Ascending aorta (tissue), 2 donors: ENCODE measurements around the gene SLC26A8. TPM values are rescaled to one million over a fixed set of nuclear protein-coding genes. Genes with fewer than 3 reads are reported as not detected.

ENCODE experiments used
- DNase-seq, 2 donors: peaks; one replicate each; pipeline ENCODE4 v3.0.0-alpha.2; 2019; ENCODE audit warnings: low spot score in 2 of 2
- H3K27ac ChIP-seq, 2 donors: fragments of 200-600 bp; sonication (generic); one replicate each; pipeline ENCODE4 v1.5.1; 2016 to 2017; ENCODE audit warnings: mild to moderate bottlenecking in 1 of 2
- H3K27me3 ChIP-seq: fragments of 200-600 bp; sonication (generic); one replicate; pipeline ENCODE4 v1.5.1; 2017
- H3K36me3 ChIP-seq, 2 donors: fragments of 200-600 bp; sonication (generic); one replicate each; pipeline ENCODE4 v1.5.1; 2016
- H3K4me1 ChIP-seq, 2 donors: fragments of 200-600 bp; sonication (generic); one replicate each; pipeline ENCODE4 v1.5.1; 2016 to 2017; ENCODE audit warnings: mild to moderate bottlenecking in 1 of 2
- H3K4me3 ChIP-seq, 2 donors: fragments of 200-600 bp; sonication (generic); one replicate each; pipeline ENCODE4 v1.5.1; 2016 to 2017; ENCODE audit warnings: mild to moderate bottlenecking in 1 of 2
- H3K9me3 ChIP-seq, 2 donors: fragments of 200-600 bp; sonication (generic); one replicate each; pipeline ENCODE4 v1.5.1; 2016
- CTCF ChIP-seq, 3 experiments: fragments of 200-600 bp in 2 of 3; fragments of 450-650 bp in 1 of 3; sonication (generic) in 2 of 3; IDR thresholded peaks; one replicate each; pipeline ENCODE4 v1.5.1; 2016 to 2019; ENCODE audit warnings: antibody characterized with exemption in 3 of 3, mild to moderate bottlenecking in 1 of 3, moderate library complexity in 1 of 3
- intact Hi-C: fragments of 100-400 bp; cut with DNase I; formaldehyde crosslinking; loops from one replicate; pipeline ENCODE4 v1.15.1; 2023
- total RNA-seq: library from RNA; depleted of rRNA; stranded (reverse); fragments of >200 nt; gene quantifications from one replicate; pipeline ENCODE4 v1.1.0, GENCODE V29; 2016

SLC26A8 gene
- total RNA-seq, 1 donor from 2014 or later = not detected

- TF ChIP-seq CTCF (IDR thresholded peaks at IDR 0.05) = no peak
- no peaks in the 10 kb centered on the region for H3K36me3 ChIP-seq
- no peak for DNase-seq
- no peaks in the 10 kb centered on the region for H3K4me1 ChIP-seq
- no peaks in the 10 kb centered on the region for H3K27me3 ChIP-seq
- no peaks in the 10 kb centered on the region for H3K9me3 ChIP-seq
- intact Hi-C loops = no loop called here
- no peak overlapping the region for H3K27ac ChIP-seq
- no peak overlapping the region for H3K4me3 ChIP-seq
These were observed 47.1 kb downstream of the SLC26A8 start for GRCh38 chr6:35977308-35977707.

- Histone ChIP-seq H3K27ac (no peak overlapping the region), H3K4me3 (no peak overlapping the region), H3K27me3 (no peaks in the 10 kb centered on the region), H3K4me1 (no peaks in the 10 kb centered on the region), H3K9me3 (no peaks in the 10 kb centered on the region), H3K36me3 (no peaks in the 10 kb centered on the region)
- intact Hi-C loops = no loop called here
- no peak for TF ChIP-seq CTCF (IDR thresholded peaks at IDR 0.05)
- no peak for DNase-seq
These were observed 50.7 kb downstream of the SLC26A8 start for GRCh38 chr6:35973670-35974222.

- no peak overlapping the region for H3K4me3 ChIP-seq
- no peak for DNase-seq
- intact Hi-C loops = no loop called here
These were observed 51.7 kb downstream of the SLC26A8 start for GRCh38 chr6:35972471-35973367.

GRCh38 chr6:35970181-35970580, 54.3 kb downstream of the SLC26A8 start:
- Histone ChIP-seq H3K9me3 (no peaks in the 10 kb centered on the region), H3K4me3 (no peak overlapping the region), H3K4me1 (no peaks in the 10 kb centered on the region), H3K27ac (no peak overlapping the region), H3K27me3 (no peaks in the 10 kb centered on the region), H3K36me3 (no peaks in the 10 kb centered on the region)
- DNase-seq = no peak
- no peak for TF ChIP-seq CTCF (IDR thresholded peaks at IDR 0.05)
- intact Hi-C loops = no loop called here

More at GRCh38 chr6:35972471-35973367, 51.7 kb downstream of the SLC26A8 start:
- no peak for TF ChIP-seq CTCF (IDR thresholded peaks at IDR 0.05)
- no peaks in the 10 kb centered on the region for H3K36me3 ChIP-seq
- H3K27ac ChIP-seq = no peak overlapping the region
- no peaks in the 10 kb centered on the region for H3K9me3 ChIP-seq
- no peaks in the 10 kb centered on the region for H3K4me1 ChIP-seq
- H3K27me3 ChIP-seq = no peaks in the 10 kb centered on the region

GRCh38 chr6:35969646-35970045, 54.8 kb downstream of the SLC26A8 start:
- Histone ChIP-seq H3K27me3 (no peaks in the 10 kb centered on the region), H3K36me3 (no peaks in the 10 kb centered on the region), H3K9me3 (no peaks in the 10 kb centered on the region), H3K4me1 (no peaks in the 10 kb centered on the region), H3K27ac (no peak overlapping the region), H3K4me3 (no peak overlapping the region)
- DNase-seq = no peak
- TF ChIP-seq CTCF (IDR thresholded peaks at IDR 0.05) = no peak
- intact Hi-C loops = no loop called here
